ENCODE data around the gene CARD8.

- TF ChIP-seq CTCF (conservative IDR thresholded peaks at IDR 0.05): no peak
- TF ChIP-seq EZH2 (IDR thresholded peaks at IDR 0.05; ENCODE audit: low read depth): no peak
Observed at GRCh38 chr19:48253999-48254398, 1.7 kb downstream of the CARD8 start.

Measured in PC-9 (cell line).